CMK (cell line): ENCODE data around the gene PCNX1.
A peak's percentile ranks its signal among the peaks of the same experiment; 100 is the strongest.
"Not testable (repeated sequence)": the region's sequence is repeated elsewhere in the genome, so short reads cannot be mapped to it uniquely, and the experiment has no call there.

Experiments used
- DNase-seq: peaks from one replicate; pipeline ENCODE4 v3.0.0-alpha.2; 2010; ENCODE audit warnings: low read depth

The PCNX1 gene

GRCh38 chr14:70907176-70907995, at the start of gene PCNX1:
TSS of gene PCNX1 (plus strand) at chr14:70907459. CDS start at chr14:70907851, 392 bp downstream.
- no peak for DNase-seq

DNA sequence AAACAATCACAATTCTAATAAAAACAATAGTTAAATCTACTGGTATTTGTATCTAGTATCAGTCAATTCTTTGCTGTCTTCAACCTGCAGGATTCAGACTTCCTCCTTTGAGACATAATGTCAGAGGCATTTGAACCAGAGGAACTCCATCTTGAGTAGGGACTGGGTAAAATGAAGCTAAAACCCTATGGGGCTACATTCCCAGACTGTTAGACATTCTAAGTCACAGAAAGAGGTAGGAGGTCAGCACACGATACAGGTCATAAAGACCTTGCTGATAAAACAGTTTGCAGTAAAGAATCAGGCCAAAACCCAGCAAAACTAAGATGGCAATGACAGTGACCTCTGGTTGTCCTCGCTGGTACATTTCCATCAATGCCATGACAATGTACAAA, 49.8 kb upstream of the PCNX1 start:
- no peak for DNase-seq

- no peak for DNase-seq
Observed at GRCh38 chr14:70858641-70859040, 48.6 kb upstream of the PCNX1 start.

- DNase-seq: not testable (repeated sequence)
Observed at GRCh38 chr14:70866992-70867391, 40.3 kb upstream of the PCNX1 start.

- no peak for DNase-seq
Observed at GRCh38 chr14:70871001-70871400, 36.3 kb upstream of the PCNX1 start.

DNA sequence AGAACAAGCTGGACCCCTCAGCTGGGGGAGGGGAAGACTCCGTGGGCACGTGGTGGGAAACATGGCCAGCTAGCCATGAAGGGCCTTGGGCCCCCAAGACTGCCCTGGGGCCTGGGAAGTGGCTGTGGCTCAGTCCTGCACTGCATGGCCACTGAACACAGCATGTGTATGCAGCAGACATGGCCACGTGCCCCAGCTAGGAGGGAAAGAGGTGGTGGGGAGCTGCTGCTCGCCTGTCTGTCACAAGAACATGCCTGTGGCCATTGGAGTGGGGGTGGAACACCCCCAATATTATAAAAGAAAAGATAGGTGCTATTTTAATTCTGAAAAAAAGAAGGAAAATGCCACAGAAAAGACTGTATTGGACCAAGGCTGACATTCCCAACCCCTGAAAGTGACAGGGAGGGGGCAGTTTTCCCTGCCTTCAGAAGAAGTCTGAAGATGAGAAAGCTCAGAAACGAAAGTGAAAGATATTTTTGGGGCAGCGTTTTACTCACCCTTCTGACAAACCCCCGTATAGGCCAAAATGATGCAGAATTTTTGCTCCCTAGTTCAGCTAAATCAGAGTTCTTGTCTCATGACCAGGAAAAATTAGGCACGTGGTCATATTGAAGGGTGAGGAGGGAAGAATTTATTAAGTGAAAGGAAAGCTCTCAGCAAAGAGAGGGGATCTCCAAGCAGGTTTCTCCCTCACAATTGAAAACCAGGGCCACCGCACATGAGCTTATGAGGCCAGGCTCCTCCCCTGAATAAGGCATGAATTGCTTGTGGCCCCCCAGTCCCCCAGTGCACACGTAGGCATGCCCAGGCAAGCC, 35.2 kb upstream of the PCNX1 start:
- DNase-seq: no peak

GRCh38 chr14:70872678-70873020, 34.6 kb upstream of the PCNX1 start:
- no peak for DNase-seq

GRCh38 chr14:70873627-70874026, 33.6 kb upstream of the PCNX1 start:
- no peak for DNase-seq

DNA sequence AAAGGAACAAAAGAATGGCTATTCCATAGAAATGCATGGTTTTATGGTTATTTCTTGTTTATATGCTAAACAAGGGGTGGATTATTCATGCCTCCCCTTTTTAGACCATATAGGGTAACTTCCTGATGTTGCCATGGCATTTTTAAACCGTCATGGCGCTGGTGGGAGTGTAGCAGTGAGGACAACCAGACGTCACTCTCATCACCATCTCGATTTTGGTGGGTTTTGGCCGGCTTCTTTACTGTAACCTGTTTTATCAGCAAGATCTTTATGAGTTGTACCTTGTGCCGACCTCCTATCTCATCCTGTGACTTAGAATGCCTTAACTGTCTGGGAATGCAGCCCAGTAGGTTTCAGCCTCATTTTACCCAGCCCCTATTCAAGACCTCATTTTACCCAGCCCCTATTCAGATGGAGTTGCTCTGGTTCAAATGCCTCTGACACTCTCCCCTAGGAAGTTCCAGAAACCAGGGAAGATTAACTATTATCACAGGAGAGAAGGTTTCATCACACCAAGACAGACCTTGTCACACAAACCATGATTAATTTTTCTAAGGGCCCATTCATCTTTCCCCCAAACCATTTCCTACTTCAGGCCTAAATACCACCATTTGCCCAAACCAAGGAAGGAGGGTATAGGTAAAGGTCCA, 31.3 kb upstream of the PCNX1 start:
- DNase-seq: not testable (repeated sequence)

GRCh38 chr14:70879448-70879847, 27.8 kb upstream of the PCNX1 start:
- no peak for DNase-seq

- not testable (repeated sequence) for DNase-seq
Observed at GRCh38 chr14:70880888-70881287, 26.4 kb upstream of the PCNX1 start.

GRCh38 chr14:70881549-70882177, 25.6 kb upstream of the PCNX1 start:
- DNase-seq: no peak

DNA sequence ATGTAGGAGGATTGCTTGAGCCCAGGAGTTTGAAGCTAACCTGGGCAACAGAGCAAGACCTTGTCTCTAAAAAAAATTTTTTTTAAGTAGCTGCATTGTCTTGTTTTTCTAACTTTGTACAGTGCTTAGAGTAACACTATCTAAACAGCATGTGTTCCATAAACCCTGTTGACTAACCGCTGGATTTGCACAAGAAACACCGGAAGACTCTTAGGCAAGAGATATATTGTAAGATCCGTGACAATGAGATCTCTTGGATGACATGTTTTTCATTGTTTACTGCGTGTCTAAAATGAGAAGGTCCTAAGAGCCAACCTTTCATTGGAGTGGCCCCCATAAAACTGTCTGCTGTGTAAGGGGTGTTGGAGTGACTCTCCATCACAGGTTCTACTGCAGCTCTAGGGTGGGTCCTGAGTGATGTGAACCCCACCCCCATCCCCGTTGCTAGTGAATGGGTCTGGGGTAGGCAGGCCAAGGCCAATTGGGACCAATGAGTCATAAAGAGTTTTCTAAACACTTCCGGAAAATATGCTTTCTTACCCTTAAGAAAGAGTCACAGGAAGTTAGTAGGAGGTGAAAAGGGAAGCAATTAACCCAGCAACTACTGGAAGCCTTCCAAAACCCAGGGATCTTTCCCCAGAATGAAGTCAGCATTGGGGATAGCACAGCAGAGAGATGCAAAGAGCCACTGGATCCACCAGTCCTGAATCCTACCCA, 24.3 kb upstream of the PCNX1 start:
- DNase-seq: no peak

- DNase-seq: no peak
Observed at GRCh38 chr14:70884595-70885342, 22.5 kb upstream of the PCNX1 start.

DNA sequence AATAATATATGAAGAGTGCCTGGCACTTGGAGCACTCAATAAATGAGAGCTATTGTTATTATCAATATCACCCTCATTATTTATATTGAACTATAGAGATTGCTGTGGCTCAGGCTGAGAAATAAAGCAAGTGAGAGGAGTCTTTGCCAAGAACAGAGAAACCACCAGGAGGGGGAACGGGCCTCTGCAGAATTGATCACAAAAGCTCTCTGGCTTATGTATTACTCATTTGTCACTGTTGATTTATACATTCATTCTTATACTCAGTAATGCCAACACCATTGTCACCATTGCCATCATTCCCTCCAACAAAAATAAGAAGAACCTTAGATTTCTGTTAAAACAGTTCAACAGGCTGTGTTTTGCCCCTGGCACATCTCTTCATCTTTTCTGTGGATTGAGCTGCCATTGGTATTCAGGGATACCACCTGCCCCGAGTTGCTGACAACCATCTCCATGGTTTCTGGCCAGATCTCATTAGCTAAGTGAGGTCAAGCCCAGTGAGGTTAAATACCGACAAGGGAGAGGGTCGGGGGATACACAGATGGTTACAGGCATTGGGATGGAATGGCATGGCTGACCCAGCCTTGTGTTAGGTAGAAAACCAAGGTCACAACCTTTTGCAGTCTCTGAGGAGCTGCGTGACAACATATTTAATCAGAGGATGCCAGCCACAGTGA, 21.8 kb upstream of the PCNX1 start:
- DNase-seq: no peak

DNA sequence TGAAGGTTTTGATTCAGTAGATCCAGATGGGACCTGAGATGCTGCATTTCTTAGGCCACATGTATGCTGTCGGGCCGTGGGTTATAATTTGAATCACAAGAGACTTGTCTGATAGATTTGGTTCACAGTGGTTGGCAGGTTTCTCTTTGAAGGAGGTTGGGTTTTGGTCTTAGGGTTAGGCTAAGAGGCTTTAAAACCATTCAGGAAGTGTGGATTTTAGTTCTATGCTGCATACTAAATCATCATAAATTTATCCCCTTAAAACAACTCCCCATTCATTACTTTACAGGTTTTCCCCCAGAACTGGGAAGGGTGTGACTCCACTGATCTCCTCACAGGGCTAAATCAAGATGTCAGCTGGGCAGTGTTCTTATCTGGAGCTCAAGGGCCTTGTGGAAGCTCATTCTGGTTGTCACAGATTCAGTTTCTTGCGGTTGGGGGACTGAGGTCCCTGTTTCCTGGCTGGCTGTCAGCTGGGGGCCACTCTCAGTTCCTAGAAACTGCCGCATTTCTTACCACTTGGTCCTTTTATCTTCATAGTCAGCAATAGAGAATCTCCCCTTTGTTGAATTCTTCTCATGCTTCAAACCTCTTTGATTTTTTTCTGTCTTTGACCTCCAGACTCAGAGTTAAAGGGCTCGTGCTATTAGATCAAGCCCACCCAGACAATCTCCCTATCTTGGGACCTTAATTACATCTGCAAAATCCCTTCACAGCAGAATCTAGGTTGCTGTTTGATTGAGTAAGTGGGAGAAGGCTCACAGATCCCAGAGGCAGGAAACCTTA, 20.6 kb upstream of the PCNX1 start:
- peak; percentile 70 for DNase-seq

GRCh38 chr14:70887207-70887681, 20.0 kb upstream of the PCNX1 start:
- DNase-seq: no peak

DNA sequence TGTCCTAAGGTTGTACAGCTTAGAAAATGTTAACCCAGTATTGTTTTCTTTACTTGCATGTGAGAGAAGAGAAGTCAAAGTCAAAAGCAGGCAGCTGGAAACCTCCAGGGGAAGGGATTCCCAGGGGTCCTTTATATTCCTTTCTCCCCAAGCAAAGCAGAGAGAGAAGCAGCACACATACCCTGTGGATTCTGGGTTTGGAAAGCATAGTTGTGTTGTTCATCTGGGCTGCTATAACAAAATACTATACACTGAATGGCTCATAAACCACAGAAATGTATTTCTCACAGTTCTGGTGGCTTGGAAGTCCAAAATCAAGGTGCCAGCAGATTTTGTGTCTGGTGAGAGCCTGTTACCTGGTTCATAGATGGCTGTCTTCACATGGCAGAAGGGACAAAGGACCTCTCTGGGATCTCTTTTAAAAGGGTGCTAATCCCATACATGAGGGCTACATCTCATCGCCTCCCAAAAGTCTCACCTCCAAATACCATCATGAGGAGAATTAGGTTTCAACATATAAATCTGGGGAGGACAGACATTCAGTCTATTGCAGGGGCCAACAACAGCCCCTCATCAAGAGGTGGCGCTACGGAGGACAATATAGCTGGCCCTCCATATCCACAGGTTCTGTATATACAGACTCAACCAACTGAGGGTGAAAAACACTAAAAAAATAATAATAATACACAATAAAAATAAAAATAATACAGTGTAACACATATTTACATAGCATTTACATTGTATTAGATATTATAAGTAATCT, 19.3 kb upstream of the PCNX1 start:
- no peak for DNase-seq
